ENCODE measurements around the gene FBXW7.

The FBXW7 gene

GRCh38 chr4:152294331-152294730 is 241.6 kb downstream of the FBXW7 start:
- Histone ChIP-seq H3K9me3 (ENCODE audit: control insufficient read depth, low read depth, low read length) (no peaks in the 10 kb centered on the region), H3K9ac (ENCODE audit: low read length) (no peak overlapping the region), H3K27me3 (ENCODE audit: control insufficient read depth, insufficient read depth, low read length) (no peaks in the 10 kb centered on the region), H3K27ac (ENCODE audit: low read length) (no peak overlapping the region), H3K4me1 (ENCODE audit: control insufficient read depth, low read depth, low read length) (peaks cover 12% of the 10 kb centered on the region), H3K4me3 (ENCODE audit: low read length) (no peak overlapping the region), H3K36me3 (ENCODE audit: control insufficient read depth, low read depth, low read length) (no peaks in the 10 kb centered on the region)

- no peaks in the 10 kb centered on the region for H3K9me3 ChIP-seq (ENCODE audit: control insufficient read depth, low read depth, low read length)
- peaks cover 12% of the 10 kb centered on the region for H3K4me1 ChIP-seq (ENCODE audit: control insufficient read depth, low read depth, low read length)
- H3K4me3 ChIP-seq (ENCODE audit: low read length) = no peak overlapping the region
- no peaks in the 10 kb centered on the region for H3K36me3 ChIP-seq (ENCODE audit: control insufficient read depth, low read depth, low read length)
- no peaks in the 10 kb centered on the region for H3K27me3 ChIP-seq (ENCODE audit: control insufficient read depth, insufficient read depth, low read length)
- no peak overlapping the region for H3K27ac ChIP-seq (ENCODE audit: low read length)
- H3K9ac ChIP-seq (ENCODE audit: low read length) = no peak overlapping the region
These were observed 242.4 kb downstream of the FBXW7 start for GRCh38 chr4:152293527-152293926.

GRCh38 chr4:152290366-152290921 is 245.4 kb downstream of the FBXW7 start:
- H3K36me3 ChIP-seq (ENCODE audit: control insufficient read depth, low read depth, low read length) = no peaks in the 10 kb centered on the region
- H3K27ac ChIP-seq (ENCODE audit: low read length) = no peak overlapping the region
- no peaks in the 10 kb centered on the region for H3K27me3 ChIP-seq (ENCODE audit: control insufficient read depth, insufficient read depth, low read length)
- no peak overlapping the region for H3K4me3 ChIP-seq (ENCODE audit: low read length)
- no peaks in the 10 kb centered on the region for H3K9me3 ChIP-seq (ENCODE audit: control insufficient read depth, low read depth, low read length)
- peaks cover 12% of the 10 kb centered on the region for H3K4me1 ChIP-seq (ENCODE audit: control insufficient read depth, low read depth, low read length)
- no peak overlapping the region for H3K9ac ChIP-seq (ENCODE audit: low read length)

GRCh38 chr4:152289941-152290340 is 246.0 kb downstream of the FBXW7 start:
- H3K9me3 ChIP-seq (ENCODE audit: control insufficient read depth, low read depth, low read length) = no peaks in the 10 kb centered on the region
- H3K27me3 ChIP-seq (ENCODE audit: control insufficient read depth, insufficient read depth, low read length) = no peaks in the 10 kb centered on the region
- H3K27ac ChIP-seq (ENCODE audit: low read length) = no peak overlapping the region
- no peak overlapping the region for H3K4me3 ChIP-seq (ENCODE audit: low read length)
- H3K36me3 ChIP-seq (ENCODE audit: control insufficient read depth, low read depth, low read length) = no peaks in the 10 kb centered on the region
- H3K4me1 ChIP-seq (ENCODE audit: control insufficient read depth, low read depth, low read length) = peaks cover 12% of the 10 kb centered on the region
- no peak overlapping the region for H3K9ac ChIP-seq (ENCODE audit: low read length)

GRCh38 chr4:152289541-152289940 is 246.4 kb downstream of the FBXW7 start:
- Histone ChIP-seq H3K27me3 (ENCODE audit: control insufficient read depth, insufficient read depth, low read length) (no peaks in the 10 kb centered on the region), H3K27ac (ENCODE audit: low read length) (no peak overlapping the region), H3K4me1 (ENCODE audit: control insufficient read depth, low read depth, low read length) (peaks cover 12% of the 10 kb centered on the region), H3K36me3 (ENCODE audit: control insufficient read depth, low read depth, low read length) (no peaks in the 10 kb centered on the region), H3K9me3 (ENCODE audit: control insufficient read depth, low read depth, low read length) (no peaks in the 10 kb centered on the region), H3K4me3 (ENCODE audit: low read length) (no peak overlapping the region), H3K9ac (ENCODE audit: low read length) (no peak overlapping the region)

GRCh38 chr4:152283801-152284470 is 252.0 kb downstream of the FBXW7 start:
- Histone ChIP-seq H3K4me3 (ENCODE audit: low read length) (no peak overlapping the region), H3K27me3 (ENCODE audit: control insufficient read depth, insufficient read depth, low read length) (no peaks in the 10 kb centered on the region), H3K9me3 (ENCODE audit: control insufficient read depth, low read depth, low read length) (no peaks in the 10 kb centered on the region), H3K36me3 (ENCODE audit: control insufficient read depth, low read depth, low read length) (no peaks in the 10 kb centered on the region), H3K9ac (ENCODE audit: low read length) (no peak overlapping the region), H3K27ac (ENCODE audit: low read length) (no peak overlapping the region), H3K4me1 (ENCODE audit: control insufficient read depth, low read depth, low read length) (peaks cover 2% of the 10 kb centered on the region)

GRCh38 chr4:152281822-152282221 is 254.1 kb downstream of the FBXW7 start:
- Histone ChIP-seq H3K4me1 (ENCODE audit: control insufficient read depth, low read depth, low read length) (peaks cover 12% of the 10 kb centered on the region), H3K9ac (ENCODE audit: low read length) (no peak overlapping the region), H3K9me3 (ENCODE audit: control insufficient read depth, low read depth, low read length) (no peaks in the 10 kb centered on the region), H3K4me3 (ENCODE audit: low read length) (no peak overlapping the region), H3K36me3 (ENCODE audit: control insufficient read depth, low read depth, low read length) (no peaks in the 10 kb centered on the region), H3K27ac (ENCODE audit: low read length) (no peak overlapping the region), H3K27me3 (ENCODE audit: control insufficient read depth, insufficient read depth, low read length) (no peaks in the 10 kb centered on the region)

DNA sequence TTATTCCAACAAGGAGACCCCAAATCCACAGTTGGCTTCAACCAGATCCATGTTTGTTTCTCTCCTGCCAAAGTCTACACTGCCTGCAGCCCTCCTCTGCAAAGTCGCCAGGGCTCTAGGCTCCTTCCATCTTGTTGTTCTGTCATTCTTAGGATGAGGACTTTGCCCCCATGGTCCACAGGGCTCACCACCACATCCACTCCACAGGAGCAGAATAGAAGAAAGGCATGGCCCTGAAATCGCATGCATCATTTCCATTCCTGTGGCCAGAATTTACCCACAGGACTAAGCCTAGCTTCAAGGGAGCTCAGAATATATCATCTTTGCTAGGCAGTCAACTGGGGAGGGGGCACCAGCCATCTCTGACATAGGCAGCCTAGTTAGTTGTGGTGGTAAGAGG is 254.7 kb downstream of the FBXW7 start:
- Histone ChIP-seq H3K4me3 (ENCODE audit: low read length) (no peak overlapping the region), H3K27me3 (ENCODE audit: control insufficient read depth, insufficient read depth, low read length) (no peaks in the 10 kb centered on the region), H3K27ac (ENCODE audit: low read length) (no peak overlapping the region), H3K9me3 (ENCODE audit: control insufficient read depth, low read depth, low read length) (no peaks in the 10 kb centered on the region), H3K9ac (ENCODE audit: low read length) (no peak overlapping the region), H3K36me3 (ENCODE audit: control insufficient read depth, low read depth, low read length) (no peaks in the 10 kb centered on the region), H3K4me1 (ENCODE audit: control insufficient read depth, low read depth, low read length) (peaks cover 12% of the 10 kb centered on the region)

- Histone ChIP-seq H3K4me3 (ENCODE audit: low read length) (no peak overlapping the region), H3K9ac (ENCODE audit: low read length) (no peak overlapping the region), H3K4me1 (ENCODE audit: control insufficient read depth, low read depth, low read length) (peaks cover 12% of the 10 kb centered on the region), H3K9me3 (ENCODE audit: control insufficient read depth, low read depth, low read length) (no peaks in the 10 kb centered on the region), H3K36me3 (ENCODE audit: control insufficient read depth, low read depth, low read length) (no peaks in the 10 kb centered on the region), H3K27me3 (ENCODE audit: control insufficient read depth, insufficient read depth, low read length) (no peaks in the 10 kb centered on the region), H3K27ac (ENCODE audit: low read length) (no peak overlapping the region)
These were observed 256.7 kb downstream of the FBXW7 start for GRCh38 chr4:152279234-152279566.

GRCh38 chr4:152278505-152279233 is 257.2 kb downstream of the FBXW7 start:
- no peaks in the 10 kb centered on the region for H3K9me3 ChIP-seq (ENCODE audit: control insufficient read depth, low read depth, low read length)
- H3K4me1 ChIP-seq (ENCODE audit: control insufficient read depth, low read depth, low read length) = peaks cover 12% of the 10 kb centered on the region
- H3K27me3 ChIP-seq (ENCODE audit: control insufficient read depth, insufficient read depth, low read length) = no peaks in the 10 kb centered on the region
- H3K9ac ChIP-seq (ENCODE audit: low read length) = no peak overlapping the region
- H3K4me3 ChIP-seq (ENCODE audit: low read length) = no peak overlapping the region
- H3K36me3 ChIP-seq (ENCODE audit: control insufficient read depth, low read depth, low read length) = no peaks in the 10 kb centered on the region
- H3K27ac ChIP-seq (ENCODE audit: low read length) = no peak overlapping the region

GRCh38 chr4:152278172-152278504 is 257.8 kb downstream of the FBXW7 start:
- H3K4me1 ChIP-seq (ENCODE audit: control insufficient read depth, low read depth, low read length) = peaks cover 12% of the 10 kb centered on the region
- no peak overlapping the region for H3K4me3 ChIP-seq (ENCODE audit: low read length)
- no peaks in the 10 kb centered on the region for H3K9me3 ChIP-seq (ENCODE audit: control insufficient read depth, low read depth, low read length)
- H3K27me3 ChIP-seq (ENCODE audit: control insufficient read depth, insufficient read depth, low read length) = no peaks in the 10 kb centered on the region
- no peaks in the 10 kb centered on the region for H3K36me3 ChIP-seq (ENCODE audit: control insufficient read depth, low read depth, low read length)
- H3K27ac ChIP-seq (ENCODE audit: low read length) = no peak overlapping the region
- H3K9ac ChIP-seq (ENCODE audit: low read length) = no peak overlapping the region

GRCh38 chr4:152277333-152277732 is 258.6 kb downstream of the FBXW7 start:
- no peaks in the 10 kb centered on the region for H3K9me3 ChIP-seq (ENCODE audit: control insufficient read depth, low read depth, low read length)
- peaks cover 12% of the 10 kb centered on the region for H3K4me1 ChIP-seq (ENCODE audit: control insufficient read depth, low read depth, low read length)
- no peak overlapping the region for H3K27ac ChIP-seq (ENCODE audit: low read length)
- H3K27me3 ChIP-seq (ENCODE audit: control insufficient read depth, insufficient read depth, low read length) = no peaks in the 10 kb centered on the region
- H3K4me3 ChIP-seq (ENCODE audit: low read length) = no peak overlapping the region
- no peak overlapping the region for H3K9ac ChIP-seq (ENCODE audit: low read length)
- H3K36me3 ChIP-seq (ENCODE audit: control insufficient read depth, low read depth, low read length) = no peaks in the 10 kb centered on the region
